OCI-LY3 (cell line): ENCODE data around the gene ADA.

Experiments
- CTCF ChIP-seq: fragments of 200-600, 300-600 bp; sonication (generic); IDR thresholded peaks from 2 replicates; pipeline ENCODE4 v1.5.1; 2014; ENCODE audit warnings: antibody characterized with exemption, low read length, low read depth
- EZH2phosphoT487 ChIP-seq: fragments of 200-600 bp; shearing (Covaris generic); IDR thresholded peaks from 2 replicates; pipeline ENCODE4 v1.6.1; 2018; ENCODE audit warnings: antibody characterized with exemption, mixed run types, low read depth

- no peak for TF ChIP-seq EZH2phosphoT487
- TF ChIP-seq CTCF, result no peak
These were observed 42.1 kb upstream of the ADA start for GRCh38 chr20:44693627-44694026.
